GM18870 (cell line): ENCODE measurements around the gene UGT1A10.

ENCODE experiments used
- ATAC-seq: cut with Tn5 transposase; IDR thresholded peaks from one replicate; pipeline ENCODE4 v1.9.1; 2021; ENCODE audit warnings: moderate library complexity; ENCODE audit not compliant: unreplicated experiment

Gene UGT1A10

DNA sequence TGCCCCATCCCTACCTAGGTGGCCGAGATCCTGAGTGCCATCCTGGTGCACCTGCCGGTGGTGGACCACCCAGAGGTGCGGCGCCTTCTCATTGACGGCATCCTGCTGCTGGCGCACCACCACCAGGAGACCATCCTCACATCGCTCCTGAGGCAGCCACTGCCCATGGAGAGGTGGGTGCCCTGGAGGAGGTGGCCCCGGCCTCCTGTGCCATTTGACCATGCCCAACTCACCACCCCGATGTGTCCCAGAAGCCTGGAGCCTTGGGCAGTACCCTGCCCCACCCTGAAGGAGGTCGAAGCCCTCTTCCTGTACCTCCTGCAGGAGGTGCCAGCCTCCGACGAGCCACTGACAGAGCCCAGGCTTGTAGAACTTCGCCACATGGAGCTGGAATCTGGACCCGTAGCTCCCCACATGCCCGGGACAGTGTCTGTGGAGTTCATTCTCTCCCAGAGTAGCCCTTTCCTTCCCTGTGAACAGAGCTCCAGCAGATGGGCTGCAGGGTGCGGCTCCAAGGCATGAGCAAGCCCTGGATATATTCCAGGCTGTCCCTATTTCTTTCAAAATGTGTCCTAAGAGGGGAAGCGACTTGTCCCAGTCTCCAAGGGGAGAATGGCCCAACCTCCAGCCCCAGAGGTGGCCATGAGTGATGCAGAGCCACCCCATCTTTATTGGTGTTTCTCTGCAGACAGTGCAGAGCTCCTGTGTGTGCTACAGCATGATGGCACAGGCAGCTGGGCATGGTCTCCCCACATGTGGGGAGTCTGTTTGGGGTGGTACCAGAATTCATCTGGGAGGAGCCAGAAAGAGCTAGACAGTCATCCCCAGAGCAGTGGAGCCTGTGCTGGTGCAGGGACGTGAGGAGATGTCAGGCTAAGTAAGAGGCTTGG is 183.9 kb downstream of the UGT1A10 start:
- no peak for ATAC-seq

DNA sequence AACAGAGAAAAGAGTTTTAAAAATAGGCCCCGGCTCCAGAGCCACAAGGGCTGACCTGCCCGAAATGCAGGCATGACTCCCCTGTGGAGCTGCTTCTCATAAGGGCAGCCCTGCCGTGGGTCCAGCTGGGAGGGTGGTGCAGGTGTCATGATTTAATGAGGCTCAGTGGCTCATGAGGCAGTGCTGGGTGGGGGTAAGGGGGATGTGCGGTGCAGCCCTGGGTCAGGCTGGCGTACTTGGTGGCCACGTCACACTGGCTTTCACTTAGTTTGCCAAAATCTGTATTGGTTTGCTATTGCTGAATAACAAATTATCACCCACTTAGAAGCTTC is 184.5 kb downstream of the UGT1A10 start:
- no peak for ATAC-seq

DNA sequence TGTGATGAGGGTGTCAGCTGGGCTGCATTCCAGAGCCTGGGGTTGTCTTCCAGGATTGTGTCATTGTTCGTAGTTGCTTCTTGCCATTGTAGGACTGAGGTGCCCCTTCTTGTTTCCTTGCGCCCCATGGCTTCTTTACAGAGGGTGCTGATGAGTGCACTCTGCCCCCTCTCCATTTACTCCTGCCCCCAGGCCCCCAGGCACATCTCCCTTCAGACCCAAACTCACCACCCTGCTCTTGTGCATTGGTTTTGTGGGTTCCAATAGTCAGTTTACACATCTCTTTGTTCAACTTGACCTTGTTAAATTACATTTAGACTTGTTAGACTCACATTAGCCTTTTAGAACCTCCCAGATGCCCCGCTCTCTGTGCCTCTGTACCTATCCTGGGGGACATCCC is 184.9 kb downstream of the UGT1A10 start:
- no peak for ATAC-seq

DNA sequence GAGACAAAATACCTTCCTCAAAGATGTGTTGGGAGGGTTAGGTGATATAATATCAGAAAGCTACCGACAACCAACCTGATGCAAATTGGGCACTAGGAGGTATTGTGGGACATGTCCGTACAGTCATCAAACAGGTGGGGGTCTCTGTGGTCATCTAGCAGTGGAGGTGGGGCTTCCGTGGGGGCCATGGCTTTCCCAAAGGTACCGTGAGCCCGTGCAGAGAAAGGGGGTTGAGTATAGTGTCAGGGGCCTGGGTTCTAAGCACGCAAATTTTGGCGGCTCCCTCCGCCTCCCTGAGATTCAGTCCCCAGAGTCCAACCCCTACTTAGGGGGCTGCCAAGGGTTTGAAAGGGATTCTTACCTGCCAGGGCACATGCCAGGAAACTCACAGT is 185.5 kb downstream of the UGT1A10 start:
- no peak for ATAC-seq

DNA sequence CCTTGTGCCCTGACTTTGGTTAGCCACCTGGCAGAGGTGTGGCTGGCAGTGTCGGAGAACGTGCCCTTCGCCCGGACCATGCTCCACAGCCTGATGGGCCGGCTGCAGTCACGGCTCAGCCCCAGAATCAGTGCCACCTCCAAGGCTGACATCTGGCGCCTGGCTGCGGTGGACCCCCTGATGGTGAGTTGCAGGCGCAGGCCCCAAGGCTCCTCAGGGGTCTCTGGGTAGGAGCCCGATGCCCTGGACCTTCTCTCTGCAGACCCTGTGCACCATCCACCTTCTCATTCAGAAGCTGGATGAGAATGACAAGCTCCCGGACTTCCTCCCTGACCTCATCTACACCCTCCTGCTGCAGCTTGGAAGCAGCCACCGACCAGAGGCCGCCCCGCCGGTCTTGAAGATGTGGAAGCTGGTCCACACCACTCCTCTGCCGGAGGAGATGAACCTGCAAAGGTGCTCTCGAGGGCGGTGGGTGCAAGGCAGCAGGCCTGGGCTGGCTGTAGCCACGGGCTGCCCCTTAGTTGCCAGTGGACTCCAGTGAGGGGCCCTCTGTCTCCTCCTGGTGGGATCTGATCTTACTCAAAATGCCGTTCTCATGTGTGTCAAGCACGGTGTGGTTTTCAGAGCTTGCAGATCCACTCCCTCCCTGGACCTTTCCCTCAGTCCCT is 186.0 kb downstream of the UGT1A10 start:
- no peak for ATAC-seq
